ENCODE measurements around the gene CASR.

The CASR gene

DNA sequence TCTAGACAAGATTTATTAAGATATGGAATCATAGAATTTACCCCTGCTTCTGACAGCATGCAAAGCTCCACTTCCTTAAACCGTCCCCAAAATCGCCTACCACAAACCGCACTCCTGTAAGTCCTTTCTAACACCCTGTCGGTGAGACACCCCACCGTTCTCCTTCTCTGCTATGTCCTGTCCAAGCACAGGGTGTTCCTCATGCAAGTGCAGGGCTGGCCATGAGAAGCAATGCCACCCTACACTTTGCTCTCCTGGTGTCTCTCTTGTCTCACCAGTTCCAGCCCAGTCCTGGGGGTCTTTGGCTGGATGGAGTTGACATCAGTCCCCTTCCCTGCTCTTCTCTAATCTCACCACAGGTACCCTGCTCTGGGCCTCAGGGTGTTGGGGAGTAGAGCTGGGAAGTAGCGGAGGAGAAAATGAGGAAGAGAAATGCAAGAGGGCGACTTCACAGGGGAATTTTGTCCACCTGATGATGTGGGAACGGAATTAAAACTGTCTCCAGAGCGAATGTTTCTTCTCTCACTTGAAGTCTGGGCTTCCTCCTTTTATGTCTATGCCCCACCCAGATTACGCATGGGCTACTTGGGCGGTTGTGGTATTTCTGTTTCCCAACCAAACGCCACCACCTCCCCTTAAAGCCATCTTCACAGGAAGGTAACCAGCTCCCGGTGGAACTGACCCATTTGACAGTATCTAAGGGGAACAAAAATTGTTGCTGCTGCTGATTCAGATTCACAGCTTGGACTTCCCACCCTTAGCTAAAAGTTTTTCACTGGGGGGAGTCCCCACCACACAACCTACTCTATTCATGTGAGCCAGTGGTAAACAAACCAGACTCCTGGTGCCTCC is 49.9 kb downstream of the CASR start:
- H3K27ac ChIP-seq: no peak overlapping the region
- TF ChIP-seq, protein P1, sequence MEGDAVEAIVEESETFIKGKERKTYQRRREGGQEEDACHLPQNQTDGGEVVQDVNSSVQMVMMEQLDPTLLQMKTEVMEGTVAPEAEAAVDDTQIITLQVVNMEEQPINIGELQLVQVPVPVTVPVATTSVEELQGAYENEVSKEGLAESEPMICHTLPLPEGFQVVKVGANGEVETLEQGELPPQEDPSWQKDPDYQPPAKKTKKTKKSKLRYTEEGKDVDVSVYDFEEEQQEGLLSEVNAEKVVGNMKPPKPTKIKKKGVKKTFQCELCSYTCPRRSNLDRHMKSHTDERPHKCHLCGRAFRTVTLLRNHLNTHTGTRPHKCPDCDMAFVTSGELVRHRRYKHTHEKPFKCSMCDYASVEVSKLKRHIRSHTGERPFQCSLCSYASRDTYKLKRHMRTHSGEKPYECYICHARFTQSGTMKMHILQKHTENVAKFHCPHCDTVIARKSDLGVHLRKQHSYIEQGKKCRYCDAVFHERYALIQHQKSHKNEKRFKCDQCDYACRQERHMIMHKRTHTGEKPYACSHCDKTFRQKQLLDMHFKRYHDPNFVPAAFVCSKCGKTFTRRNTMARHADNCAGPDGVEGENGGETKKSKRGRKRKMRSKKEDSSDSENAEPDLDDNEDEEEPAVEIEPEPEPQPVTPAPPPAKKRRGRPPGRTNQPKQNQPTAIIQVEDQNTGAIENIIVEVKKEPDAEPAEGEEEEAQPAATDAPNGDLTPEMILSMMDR (IDR thresholded peaks at IDR 0.05): no peak
- no peak for TF ChIP-seq ZFX (IDR thresholded peaks at IDR 0.05; ENCODE audit: borderline replicate concordance)

DNA sequence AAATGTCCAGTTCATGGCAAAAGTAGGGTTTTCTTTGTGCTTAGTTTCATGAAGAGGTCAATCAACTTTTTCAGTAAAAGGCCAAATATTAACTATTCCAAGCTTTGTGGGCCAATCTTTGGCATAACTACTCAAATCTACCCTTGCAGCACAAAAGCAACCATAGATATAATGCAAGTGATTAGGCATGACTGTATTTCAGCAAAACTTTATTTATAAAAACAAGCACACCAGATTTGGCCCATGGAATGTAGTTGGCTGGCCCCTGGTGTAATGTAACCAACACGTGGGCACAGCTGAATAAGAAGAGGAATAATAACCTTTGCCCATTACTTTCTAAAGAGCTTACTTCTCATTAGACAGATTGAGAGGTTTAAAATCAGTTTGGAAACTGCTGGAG is 50.6 kb downstream of the CASR start:
- TF ChIP-seq, protein P1 (IDR thresholded peaks at IDR 0.05): no peak
- TF ChIP-seq ZFX (IDR thresholded peaks at IDR 0.05; ENCODE audit: borderline replicate concordance): no peak
- no peak overlapping the region for H3K27ac ChIP-seq

DNA sequence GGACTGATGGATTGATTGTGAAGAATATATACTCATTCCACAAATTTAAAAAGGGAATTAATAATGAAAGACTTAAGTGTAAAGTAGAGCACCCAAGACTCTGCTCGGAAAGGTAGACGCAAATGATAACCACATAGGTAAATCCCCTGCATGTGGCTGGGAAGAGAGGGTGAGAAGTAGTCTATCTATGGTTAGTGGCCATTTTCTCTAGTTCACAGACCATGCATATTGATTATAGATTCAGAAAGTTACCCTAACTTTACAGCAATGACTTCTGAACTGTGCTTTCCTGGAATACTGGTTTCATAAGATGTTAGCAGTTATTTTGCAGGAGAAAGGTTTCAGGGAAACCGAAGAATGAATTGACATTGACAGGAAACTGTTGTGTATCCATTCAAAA is 51.7 kb downstream of the CASR start:
- H3K27ac ChIP-seq: no peak overlapping the region
- TF ChIP-seq, protein P1 (IDR thresholded peaks at IDR 0.05): no peak
- no peak for TF ChIP-seq ZFX (IDR thresholded peaks at IDR 0.05; ENCODE audit: borderline replicate concordance)

DNA sequence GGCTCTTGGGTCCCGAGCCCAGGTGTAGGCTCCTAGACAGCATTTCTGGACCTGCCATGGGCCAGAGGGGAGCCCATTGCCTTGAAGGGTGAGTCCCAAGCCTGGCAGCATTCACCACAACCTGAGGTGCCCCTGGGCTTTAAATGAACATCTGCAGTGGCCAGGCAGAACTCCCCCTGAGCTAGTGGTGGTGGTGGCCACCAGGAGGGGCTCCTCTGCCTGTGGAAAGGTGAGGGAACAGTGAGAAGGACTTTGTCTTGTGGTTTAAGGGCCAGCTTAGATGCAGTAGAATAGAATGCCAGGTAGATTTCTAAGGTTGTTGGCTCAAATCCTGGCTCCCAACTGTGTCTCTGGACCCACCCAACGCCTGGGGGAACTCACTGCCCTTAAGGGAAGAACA is 55.6 kb downstream of the CASR start:
- TF ChIP-seq ZFX (IDR thresholded peaks at IDR 0.05; ENCODE audit: borderline replicate concordance): no peak
- TF ChIP-seq, protein P1 (IDR thresholded peaks at IDR 0.05): no peak

DNA sequence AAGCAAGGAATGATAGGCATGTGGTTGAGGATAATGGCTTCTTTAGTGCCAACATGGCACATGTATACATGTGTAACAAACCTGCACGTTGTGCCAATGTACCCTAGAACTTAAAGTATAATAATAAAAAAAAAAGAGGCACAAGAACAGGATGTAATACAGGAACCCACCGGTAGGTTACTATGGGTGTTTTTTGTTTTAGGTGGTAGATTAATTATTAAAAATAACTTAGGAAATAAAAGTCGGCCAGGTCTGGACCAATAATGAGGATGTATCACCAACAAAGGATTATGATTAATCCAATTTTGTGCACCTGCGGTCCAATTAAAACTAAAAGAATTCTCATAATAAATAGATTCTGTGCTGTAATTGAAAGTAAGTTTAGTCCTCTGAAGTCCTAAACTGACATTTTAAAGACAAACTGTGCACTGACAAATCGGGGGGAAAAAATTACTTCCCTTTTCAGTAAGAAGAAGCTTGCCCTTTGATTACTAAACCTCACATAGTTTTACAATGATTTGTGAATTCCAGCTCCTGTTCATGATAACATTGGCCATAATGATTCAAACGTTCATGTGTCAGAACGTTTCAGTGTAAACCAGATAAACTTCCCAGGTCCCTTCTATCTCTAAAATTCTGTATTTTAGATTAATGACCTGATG is 62.2 kb downstream of the CASR start:
- TF ChIP-seq ZFX (IDR thresholded peaks at IDR 0.05; ENCODE audit: borderline replicate concordance): no peak
- TF ChIP-seq, protein P1 (IDR thresholded peaks at IDR 0.05): 0 out of 2 replicates have a peak, but pooled peaks have one; percentile 16
- no peak overlapping the region for H3K27ac ChIP-seq

More for the DNA sequence above, 55.6 kb downstream of the CASR start:
- no peak overlapping the region for H3K27ac ChIP-seq

DNA sequence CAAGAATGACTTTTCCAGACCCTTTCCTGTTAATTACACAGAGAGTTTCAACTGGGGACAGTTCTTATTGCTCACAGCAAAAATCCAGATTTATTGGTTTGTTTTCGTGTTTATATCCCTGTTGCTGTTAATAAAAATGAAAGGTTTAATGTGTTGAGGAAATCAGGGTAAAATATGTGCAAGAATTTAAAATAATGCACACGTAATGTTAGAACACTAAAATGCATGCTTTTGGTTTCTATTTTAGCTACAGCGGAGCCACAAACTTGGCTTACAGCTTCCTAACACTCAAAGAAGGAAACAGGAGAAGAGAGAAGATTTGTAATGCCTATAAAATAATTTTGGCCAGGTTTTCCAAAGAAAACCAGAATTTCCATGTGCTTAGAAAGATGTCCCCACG is 62.7 kb downstream of the CASR start:
- TF ChIP-seq, protein P1 (IDR thresholded peaks at IDR 0.05): no peak
- no peak for TF ChIP-seq ZFX (IDR thresholded peaks at IDR 0.05; ENCODE audit: borderline replicate concordance)
- no peak overlapping the region for H3K27ac ChIP-seq

All from 22Rv1 (cell line).